K562 (cell line): ENCODE measurements around the gene RUNDC3A. TPM values are rescaled to one million over a fixed set of nuclear protein-coding genes. Genes with fewer than 3 reads are reported as not detected.
A peak's percentile ranks its signal among the peaks of the same experiment; 100 is the strongest.

Experiments
- ETV6 ChIP-seq, 3 experiments: fragments of 150-350 bp in 1 of 3; sonication (generic) in 1 of 3; formaldehyde crosslinking in 1 of 3; IDR thresholded peaks; 2 replicates each; pipeline versions ENCODE4 v1.6.1 to v1.8.0; 2014 to 2022; ENCODE audit warnings: borderline replicate concordance in 2 of 3, low read depth in 2 of 3, antibody characterized with exemption in 1 of 3, low read length in 1 of 3, mild to moderate bottlenecking in 1 of 3, missing genetic modification reagents in 1 of 3
- GATA2 ChIP-seq: sonication (generic); formaldehyde crosslinking; IDR thresholded peaks from 2 replicates; pipeline ENCODE4 v1.4.0; 2020; ENCODE audit warnings: mild to moderate bottlenecking, missing genetic modification reagents
- GTF2E2 ChIP-seq: fragments of 200-800 bp; sonication (Bioruptor generic); IDR thresholded peaks from 2 replicates; pipeline ENCODE4 v1.6.1; 2016; ENCODE audit warnings: missing genetic modification characterization, missing compliant biosample characterization
- MBD1 ChIP-seq: fragments of 250-450 bp; sonication (Bioruptor Pico); IDR thresholded peaks from 2 replicates; pipeline ENCODE4 v1.8.0; 2022; ENCODE audit warnings: inconsistent platforms
- MED1 ChIP-seq: sonication (generic); formaldehyde crosslinking; IDR thresholded peaks from 2 replicates; pipeline ENCODE4 v1.8.1; 2023; ENCODE audit warnings: missing genetic modification reagents, borderline replicate concordance
- MNT ChIP-seq, 2 experiments: fragments of 450-650 bp; conservative IDR thresholded peaks; 2 replicates each; pipeline ENCODE4 v1.6.1; 2017; ENCODE audit warnings: mild to moderate bottlenecking in 2 of 2, moderate library complexity in 2 of 2
- NCOA4 ChIP-seq: fragments of 450-650 bp; IDR thresholded peaks from 2 replicates; pipeline ENCODE4 v1.6.1; 2018; ENCODE audit warnings: mild to moderate bottlenecking; ENCODE audit not compliant: partially characterized antibody
- NCOA6 ChIP-seq: fragments of 450-650 bp; IDR thresholded peaks from 2 replicates; pipeline ENCODE4 v1.6.1; 2017; ENCODE audit warnings: mild to moderate bottlenecking
- PCBP2 ChIP-seq: fragments of 200-400 bp; formaldehyde crosslinking; IDR thresholded peaks from 2 replicates; pipeline ENCODE4 v1.6.1; 2018; ENCODE audit warnings: low read length, low read depth, mild to moderate bottlenecking, moderate library complexity; ENCODE audit not compliant: poor library complexity, severe bottlenecking
- PHF21A ChIP-seq: fragments of 450-650 bp; IDR thresholded peaks from 2 replicates; pipeline ENCODE4 v1.6.1; 2017; ENCODE audit warnings: low read depth, borderline replicate concordance
- RB1 ChIP-seq: fragments of 450-650 bp; IDR thresholded peaks from 2 replicates; pipeline ENCODE4 v1.6.1; 2017; ENCODE audit warnings: low read depth, mild to moderate bottlenecking
- SOX6 ChIP-seq: fragments of 450-650 bp; IDR thresholded peaks from 2 replicates; pipeline ENCODE4 v1.6.1; 2014; ENCODE audit warnings: mild to moderate bottlenecking
- TARDBP ChIP-seq: fragments of 450-650 bp; IDR thresholded peaks from 2 replicates; pipeline ENCODE4 v1.6.1; 2016
- TCF7 ChIP-seq: sonication (generic); IDR thresholded peaks from 2 replicates; pipeline ENCODE4 v1.6.1; 2016; ENCODE audit warnings: antibody characterized with exemption, borderline replicate concordance
- THAP12 ChIP-seq: fragments of 250-450 bp; sonication (Bioruptor Pico); IDR thresholded peaks from 2 replicates; pipeline ENCODE4 v1.9.0; 2021; ENCODE audit warnings: mild to moderate bottlenecking, inconsistent platforms
- ZNF217 ChIP-seq: sonication (generic); formaldehyde crosslinking; IDR thresholded peaks from 2 replicates; pipeline ENCODE4 v1.8.0; 2022; ENCODE audit warnings: mild to moderate bottlenecking, missing genetic modification reagents
- ZNF431 ChIP-seq: sonication (generic); formaldehyde crosslinking; IDR thresholded peaks from 2 replicates; pipeline ENCODE4 v1.8.0; 2022; ENCODE audit warnings: mild to moderate bottlenecking, missing genetic modification reagents
- ZNF592 ChIP-seq: fragments of 450-650 bp; IDR thresholded peaks from 2 replicates; pipeline ENCODE4 v1.6.1; 2017; ENCODE audit warnings: antibody characterized with exemption, mild to moderate bottlenecking
- polyA plus RNA-seq, 8 experiments: library from polyadenylated mRNA; depleted of rRNA in 4 of 8; stranded (reverse) in 5 of 8; unstranded in 3 of 8; fragments of >200 nt; fragmentation: Nextera tagmentation in 2 of 8; fragmentation: Illumina TruSeq in 1 of 8; extraction: Ambion mirVana in 2 of 8; extraction: Trizol in 1 of 8; gene quantifications; 2 replicates each; pipeline versions ENCODE4 v1.2.1 to v1.2.3, GENCODE V29; 2011 to 2014; ENCODE audit warnings: inconsistent platforms in 1 of 8, missing spikeins in 1 of 8
- total RNA-seq, 7 experiments: library from RNA; depleted of rRNA in 6 of 7; stranded (reverse); fragments of >200 nt in 6 of 7; fragmentation: Illumina TruSeq in 2 of 7; extraction: Trizol in 2 of 7; gene quantifications; 2 replicates each; pipeline versions ENCODE4 v1.2.1 to v1.2.3, GENCODE V29; 2011 to 2021; ENCODE audit warnings: low replicate concordance in 1 of 7

Gene RUNDC3A
- total and polyA plus RNA-seq, 9 of the 15 experiments (the other 6 are each of a cell fraction or from before 2014, with no cell fraction given), result not detected

GRCh38 chr17:44324571-44325275 lies 16.3 kb downstream of the RUNDC3A start, which contains the start of gene SLC25A39 (continued):
- TF ChIP-seq ZNF592, result 0 out of 2 replicates have a peak, but pooled peaks have one; percentile 16
- TF ChIP-seq SOX6, result peak; percentile 48; the same call in 1 of the 2 replicates
- TF ChIP-seq PCBP2, result no peak
- TF ChIP-seq ETV6 (IDR thresholded peaks at IDR 0.05; ENCODE audit: borderline replicate concordance in 1 of 2, low read depth in 2 of 2, low read length in 1 of 2), result no peak
- no peak for TF ChIP-seq ETV6 (CRISPR knock-in tag; IDR thresholded peaks at IDR 0.05; ENCODE audit: borderline replicate concordance)
- TF ChIP-seq TARDBP, result peak; percentile 37; the same call in 1 of the 2 replicates
- TF ChIP-seq ZNF431 (CRISPR knock-in tag), result no peak
- peak; percentile 67; the same call in 1 of the 2 replicates for TF ChIP-seq NCOA6
- no peak for TF ChIP-seq GATA2 (CRISPR knock-in tag)
- peak; percentile 93 for TF ChIP-seq RB1
- TF ChIP-seq MNT (conservative IDR thresholded peaks at IDR 0.05), result peak; percentile 58 to 80
- TF ChIP-seq GTF2E2 (tag), result no peak
- 0 out of 2 replicates have a peak, but pooled peaks have one; percentile 53 for TF ChIP-seq TCF7
- TF ChIP-seq PHF21A, result 0 out of 2 replicates have a peak, but pooled peaks have one; percentile 10
- peak; percentile 77 for TF ChIP-seq THAP12
- TF ChIP-seq MBD1 (CRISPR knock-in tag), result no peak
- peak; percentile 16 for TF ChIP-seq NCOA4
- TF ChIP-seq ZNF217 (CRISPR knock-in tag), result no peak
- no peak for TF ChIP-seq MED1 (CRISPR knock-in tag)
